Endodermal cell (in vitro differentiated cells): ENCODE data around the gene NINJ1. TPM values are rescaled to one million over a fixed set of nuclear protein-coding genes. Genes with fewer than 3 reads are reported as not detected.

ENCODE experiments used
- DNase-seq: peaks from one replicate; pipeline ENCODE4 v3.0.0-alpha.2; 2017
- H3K27ac ChIP-seq: 2 replicates; pipeline ENCODE4 v1.5.1; 2013; ENCODE audit warnings: mild to moderate bottlenecking, low read depth, low read length, moderate library complexity
- H3K27me3 ChIP-seq: 2 replicates; pipeline ENCODE4 v1.6.1; 2013; ENCODE audit warnings: mild to moderate bottlenecking, low read length, moderate library complexity; ENCODE audit not compliant: insufficient read depth, control insufficient read depth, poor library complexity, severe bottlenecking
- H3K36me3 ChIP-seq: 2 replicates; pipeline ENCODE4 v1.7.0; 2013; ENCODE audit warnings: mild to moderate bottlenecking, low read length, moderate library complexity; ENCODE audit not compliant: control insufficient read depth, insufficient read depth
- H3K4me1 ChIP-seq: one replicate; pipeline ENCODE4 v1.7.0; 2013; ENCODE audit warnings: low read length; ENCODE audit not compliant: control insufficient read depth, insufficient read depth
- H3K4me3 ChIP-seq: 2 replicates; pipeline ENCODE4 v1.5.1; 2013; ENCODE audit warnings: mild to moderate bottlenecking, low read length, moderate library complexity
- H3K9ac ChIP-seq: 2 replicates; pipeline ENCODE4 v1.6.1; 2013; ENCODE audit warnings: mild to moderate bottlenecking, low read length, moderate library complexity; ENCODE audit not compliant: poor library complexity, severe bottlenecking; ENCODE audit errors: extremely low read depth
- H3K9me3 ChIP-seq: 2 replicates; pipeline ENCODE4 v1.6.1; 2013; ENCODE audit warnings: mild to moderate bottlenecking, low read length, moderate library complexity; ENCODE audit not compliant: control insufficient read depth
- H3K27ac Mint-ChIP-seq: 2 replicates; pipeline ENCODE4 v1.8.0; 2020; ENCODE audit warnings: mixed read lengths
- H3K27me3 Mint-ChIP-seq: 2 replicates; pipeline ENCODE4 v1.8.0; 2021; ENCODE audit warnings: mild to moderate bottlenecking, mixed read lengths; ENCODE audit not compliant: insufficient read depth
- H3K36me3 Mint-ChIP-seq: 2 replicates; pipeline ENCODE4 v1.8.0; 2020; ENCODE audit warnings: low read depth, mixed read lengths
- H3K4me1 Mint-ChIP-seq: 2 replicates; pipeline ENCODE4 v1.8.0; 2020; ENCODE audit warnings: mixed read lengths
- H3K4me3 Mint-ChIP-seq: 2 replicates; pipeline ENCODE4 v1.8.0; 2020; ENCODE audit warnings: mild to moderate bottlenecking, moderate library complexity, mixed read lengths
- H3K9me3 Mint-ChIP-seq: 2 replicates; pipeline ENCODE4 v1.8.0; 2020; ENCODE audit warnings: mild to moderate bottlenecking, mixed read lengths
- WGBS, 2 experiments: methylation state at CpG; one replicate each; pipeline versions ENCODE4 v1.1.5 to v1.1.7; 2013; ENCODE audit warnings: missing lambda C conversion rate in 2 of 2, mixed read lengths in 1 of 2; ENCODE audit not compliant: insufficient coverage in 1 of 2, insufficient read length in 1 of 2; 5-methylcytosine and 5-hydroxymethylcytosine counted together
- total RNA-seq, 2 donors: library from RNA; stranded (reverse); fragmentation: NEBNext Ultra II Directional in 1 of 2; extraction: Animal tissue kit (Norgen Biotek cat#: 25700) in 1 of 2; gene quantifications; 2 replicates in 1 of 2; 3 replicates in 1 of 2; pipeline ENCODE4 v1.2.1, GENCODE V29; 2021
- TF ChIP-seq, protein P1 (sequence below): fragments of 200-600 bp; sonication (generic); conservative IDR thresholded peaks from 2 replicates; pipeline ENCODE4 v1.5.0; 2021; ENCODE audit warnings: antibody characterized with exemption, mild to moderate bottlenecking

The NINJ1 gene
- total RNA-seq, 2 donors from 2014 or later, result 24.2 to 32.0 TPM

- Histone ChIP-seq H3K9ac (peak overlapping the region; percentile 44), H3K4me3 (peak overlapping the region; percentile 89), H3K9me3 (no peaks in the 10 kb centered on the region), H3K4me1 (peaks cover 7% of the 10 kb centered on the region), H3K36me3 (no peaks in the 10 kb centered on the region), H3K27ac (peak overlapping the region; percentile 17), H3K27me3 (no peaks in the 10 kb centered on the region)
- WGBS, 2 experiments, result 36 to 40% methylated on average over 14 to 16 of the region's 16 CpGs
- Mint-ChIP-seq H3K36me3 (no peaks in the 10 kb centered on the region), H3K27me3 (peaks cover 4% of the 10 kb centered on the region), H3K27ac (no peak overlapping the region), H3K4me3 (peak overlapping the region; percentile 74), H3K9me3 (peaks cover 8% of the 10 kb centered on the region), H3K4me1 (peaks cover 5% of the 10 kb centered on the region)
- no peak for DNase-seq
- TF ChIP-seq, protein P1, sequence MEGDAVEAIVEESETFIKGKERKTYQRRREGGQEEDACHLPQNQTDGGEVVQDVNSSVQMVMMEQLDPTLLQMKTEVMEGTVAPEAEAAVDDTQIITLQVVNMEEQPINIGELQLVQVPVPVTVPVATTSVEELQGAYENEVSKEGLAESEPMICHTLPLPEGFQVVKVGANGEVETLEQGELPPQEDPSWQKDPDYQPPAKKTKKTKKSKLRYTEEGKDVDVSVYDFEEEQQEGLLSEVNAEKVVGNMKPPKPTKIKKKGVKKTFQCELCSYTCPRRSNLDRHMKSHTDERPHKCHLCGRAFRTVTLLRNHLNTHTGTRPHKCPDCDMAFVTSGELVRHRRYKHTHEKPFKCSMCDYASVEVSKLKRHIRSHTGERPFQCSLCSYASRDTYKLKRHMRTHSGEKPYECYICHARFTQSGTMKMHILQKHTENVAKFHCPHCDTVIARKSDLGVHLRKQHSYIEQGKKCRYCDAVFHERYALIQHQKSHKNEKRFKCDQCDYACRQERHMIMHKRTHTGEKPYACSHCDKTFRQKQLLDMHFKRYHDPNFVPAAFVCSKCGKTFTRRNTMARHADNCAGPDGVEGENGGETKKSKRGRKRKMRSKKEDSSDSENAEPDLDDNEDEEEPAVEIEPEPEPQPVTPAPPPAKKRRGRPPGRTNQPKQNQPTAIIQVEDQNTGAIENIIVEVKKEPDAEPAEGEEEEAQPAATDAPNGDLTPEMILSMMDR, result no peak
Observed at GRCh38 chr9:93096811-93097382, 37.2 kb downstream of the NINJ1 start.

- H3K4me1 ChIP-seq, result peaks cover 7% of the 10 kb centered on the region
- H3K9ac ChIP-seq, result peak within 1 kb of the TSS; percentile 44
- WGBS, 2 experiments, result 0 to 1% methylated on average over 18 to 65 of the region's 65 CpGs
- peaks cover 3% of the 10 kb centered on the region for H3K9me3 Mint-ChIP-seq
- H3K27me3 Mint-ChIP-seq, result peaks cover 4% of the 10 kb centered on the region
- H3K36me3 Mint-ChIP-seq, result no peaks in the 10 kb centered on the region
- H3K4me3 ChIP-seq, result peak within 1 kb of the TSS; percentile 89
- H3K4me1 Mint-ChIP-seq, result peaks cover 5% of the 10 kb centered on the region
- H3K27me3 ChIP-seq, result no peaks in the 10 kb centered on the region
- H3K27ac Mint-ChIP-seq, result peak within 1 kb of the TSS; percentile 80
- TF ChIP-seq, protein P1, result peak; percentile 11
- peak; percentile 75 for DNase-seq
- peak within 1 kb of the TSS; percentile 74 for H3K4me3 Mint-ChIP-seq
- no peaks in the 10 kb centered on the region for H3K9me3 ChIP-seq
- no peaks in the 10 kb centered on the region for H3K36me3 ChIP-seq
- peak within 1 kb of the TSS; percentile 82 for H3K27ac ChIP-seq
Observed at GRCh38 chr9:93096131-93096802, 37.8 kb downstream of the NINJ1 start, which contains the start of gene CARD19. TSS of gene CARD19 (plus strand) at chr9:93096217. CDS start at chr9:93096346, 129 bp downstream.

DNA sequence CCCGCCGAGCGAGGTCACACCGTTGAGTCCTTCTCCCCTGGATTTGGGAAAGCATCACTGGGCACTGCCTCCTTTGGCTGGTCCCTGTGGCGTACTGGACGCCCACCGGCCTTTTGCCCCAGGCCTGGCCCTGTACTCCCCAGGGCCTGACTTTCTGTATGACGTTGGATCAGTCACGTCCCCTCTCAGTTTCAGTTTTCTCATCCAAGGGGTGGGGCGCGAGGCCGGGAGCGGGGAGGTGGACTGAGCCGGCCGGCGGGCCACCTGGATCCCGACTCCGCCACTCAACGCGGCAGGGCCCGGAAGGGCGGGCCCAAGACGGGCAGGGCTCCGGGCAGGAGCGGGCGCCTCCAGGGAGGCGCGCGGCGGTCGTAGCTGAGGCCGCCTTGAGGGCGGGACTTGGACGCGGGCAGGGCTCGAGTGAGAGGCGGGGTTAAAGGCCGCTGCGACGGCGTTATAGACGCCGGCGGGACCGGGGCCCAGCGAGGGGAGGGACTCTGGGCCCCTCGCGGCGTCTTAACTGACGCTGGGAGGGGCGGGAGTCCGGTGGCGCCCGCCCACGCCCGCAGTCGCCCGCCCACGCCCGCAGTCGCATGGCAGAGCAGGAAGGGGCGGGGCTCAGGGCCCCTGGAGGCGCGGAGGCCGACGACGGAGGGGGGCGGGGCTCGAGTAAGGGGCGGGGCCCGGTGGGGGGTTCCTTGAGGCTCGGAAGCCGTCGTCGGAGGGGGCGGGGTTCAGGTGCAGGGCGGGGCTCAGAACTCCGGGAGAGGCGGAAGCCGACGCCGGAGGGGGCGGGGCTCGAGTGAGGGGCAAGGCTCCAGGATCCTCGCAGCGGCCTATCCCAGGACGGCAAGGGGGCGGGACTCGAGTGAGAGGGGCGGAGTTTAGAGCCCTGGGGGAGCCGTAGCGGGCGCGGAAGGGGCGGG lies 38.6 kb downstream of the NINJ1 start:
- H3K4me1 ChIP-seq, result peaks cover 7% of the 10 kb centered on the region
- Mint-ChIP-seq H3K27ac (peak overlapping the region; percentile 80), H3K4me3 (peak overlapping the region; percentile 74), H3K27me3 (peaks cover 4% of the 10 kb centered on the region), H3K9me3 (no peaks in the 10 kb centered on the region), H3K36me3 (no peaks in the 10 kb centered on the region), H3K4me1 (peaks cover 5% of the 10 kb centered on the region)
- no peaks in the 10 kb centered on the region for H3K27me3 ChIP-seq
- WGBS, 2 experiments, result 7 to 35% methylated on average over 11 to 90 of the region's 95 CpGs
- H3K27ac ChIP-seq, result peak overlapping the region; percentile 82
- peak overlapping the region; percentile 25 for H3K9ac ChIP-seq
- TF ChIP-seq, protein P1, result no peak
- no peaks in the 10 kb centered on the region for H3K9me3 ChIP-seq
- H3K4me3 ChIP-seq, result peak overlapping the region; percentile 78
- peak; percentile 100 for DNase-seq
- H3K36me3 ChIP-seq, result no peaks in the 10 kb centered on the region
